KMS-11 (cell line): ENCODE results near the gene SSTR3.

Source experiments
- H2AFZ ChIP-seq: fragments of 200-600 bp; sonication (generic); 2 replicates; pipeline ENCODE4 v1.6.1; 2016; ENCODE audit warnings: antibody characterized with exemption, mixed run types, low read depth
- H3K27ac ChIP-seq: fragments of 200-600 bp; sonication (generic); 2 replicates; pipeline ENCODE4 v1.6.1; 2016; ENCODE audit warnings: mild to moderate bottlenecking, mixed run types
- H3K27me3 ChIP-seq: fragments of 200-600 bp; sonication (generic); 2 replicates; pipeline ENCODE4 v1.6.1; 2017; ENCODE audit warnings: mild to moderate bottlenecking, low read depth, mixed run types, moderate library complexity; ENCODE audit not compliant: insufficient read depth
- H3K36me3 ChIP-seq: fragments of 200-600 bp; sonication (generic); 2 replicates; pipeline ENCODE4 v1.6.1; 2017; ENCODE audit warnings: mild to moderate bottlenecking, mixed run types; ENCODE audit not compliant: insufficient read depth
- H3K4me1 ChIP-seq: fragments of 200-600 bp; sonication (generic); 2 replicates; pipeline ENCODE4 v1.6.1; 2016; ENCODE audit warnings: mild to moderate bottlenecking, low read depth, mixed run types; ENCODE audit not compliant: poor library complexity, severe bottlenecking
- H3K4me2 ChIP-seq: fragments of 200-600 bp; sonication (generic); 2 replicates; pipeline ENCODE4 v1.7.0; 2016; ENCODE audit warnings: mild to moderate bottlenecking, mixed run types
- H3K4me3 ChIP-seq: fragments of 200-600 bp; sonication (generic); IDR thresholded peaks from 2 replicates; pipeline ENCODE4 v1.6.1; 2017; ENCODE audit warnings: low read depth, low read length, mixed read lengths; ENCODE audit not compliant: insufficient read depth
- H3K79me2 ChIP-seq: fragments of 200-600 bp; sonication (generic); 2 replicates; pipeline ENCODE4 v1.6.1; 2016; ENCODE audit warnings: low read depth, mixed run types; ENCODE audit not compliant: insufficient read depth
- H3K9ac ChIP-seq: fragments of 200-600 bp; sonication (generic); 2 replicates; pipeline ENCODE4 v1.6.1; 2016; ENCODE audit warnings: mild to moderate bottlenecking, mixed run types
- H4K20me1 ChIP-seq: fragments of 200-600 bp; sonication (generic); 2 replicates; pipeline ENCODE4 v1.6.1; 2016; ENCODE audit warnings: mild to moderate bottlenecking, mixed run types; ENCODE audit not compliant: insufficient read depth
- TF ChIP-seq, protein P1 (sequence below): fragments of 200-600 bp; sonication (generic); conservative IDR thresholded peaks from 2 replicates; pipeline ENCODE4 v1.6.1; 2017; ENCODE audit warnings: low read depth, mild to moderate bottlenecking, antibody characterized with exemption, low read length, moderate library complexity, mixed read lengths

Gene SSTR3

DNA sequence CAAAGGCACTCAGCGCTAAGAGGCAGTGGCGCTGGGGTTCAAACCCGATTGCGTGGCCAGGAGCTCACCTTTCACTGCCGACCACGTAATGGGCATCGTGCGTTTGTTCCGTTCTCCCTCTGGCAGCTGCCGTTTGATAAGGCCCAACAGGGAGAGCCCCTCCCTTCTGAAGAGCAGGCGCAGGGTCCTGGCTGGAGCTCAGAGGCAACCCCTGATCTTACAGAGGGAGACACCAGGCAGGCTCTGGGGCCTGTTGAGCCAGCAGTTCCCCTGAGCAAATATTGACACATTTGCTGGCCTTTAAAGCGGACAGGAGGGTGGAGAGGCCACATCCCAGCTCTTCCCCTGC, 12.5 kb downstream of the SSTR3 start:
- Histone ChIP-seq H2AFZ (peak overlapping the region; percentile 85; the same call in 1 of the 2 replicates), H4K20me1 (no peaks in the 10 kb centered on the region), H3K4me1 (peaks cover 28% of the 10 kb centered on the region), H3K36me3 (no peaks in the 10 kb centered on the region), H3K27ac (no peak overlapping the region), H3K4me2 (peak overlapping the region; percentile 19; the same call in 1 of the 2 replicates), H3K79me2 (no peaks in the 10 kb centered on the region; the same call in 1 of the 2 replicates), H3K9ac (no peak overlapping the region), H3K27me3 (no peaks in the 10 kb centered on the region), H3K4me3 (no peak overlapping the region)
- TF ChIP-seq, protein P1, sequence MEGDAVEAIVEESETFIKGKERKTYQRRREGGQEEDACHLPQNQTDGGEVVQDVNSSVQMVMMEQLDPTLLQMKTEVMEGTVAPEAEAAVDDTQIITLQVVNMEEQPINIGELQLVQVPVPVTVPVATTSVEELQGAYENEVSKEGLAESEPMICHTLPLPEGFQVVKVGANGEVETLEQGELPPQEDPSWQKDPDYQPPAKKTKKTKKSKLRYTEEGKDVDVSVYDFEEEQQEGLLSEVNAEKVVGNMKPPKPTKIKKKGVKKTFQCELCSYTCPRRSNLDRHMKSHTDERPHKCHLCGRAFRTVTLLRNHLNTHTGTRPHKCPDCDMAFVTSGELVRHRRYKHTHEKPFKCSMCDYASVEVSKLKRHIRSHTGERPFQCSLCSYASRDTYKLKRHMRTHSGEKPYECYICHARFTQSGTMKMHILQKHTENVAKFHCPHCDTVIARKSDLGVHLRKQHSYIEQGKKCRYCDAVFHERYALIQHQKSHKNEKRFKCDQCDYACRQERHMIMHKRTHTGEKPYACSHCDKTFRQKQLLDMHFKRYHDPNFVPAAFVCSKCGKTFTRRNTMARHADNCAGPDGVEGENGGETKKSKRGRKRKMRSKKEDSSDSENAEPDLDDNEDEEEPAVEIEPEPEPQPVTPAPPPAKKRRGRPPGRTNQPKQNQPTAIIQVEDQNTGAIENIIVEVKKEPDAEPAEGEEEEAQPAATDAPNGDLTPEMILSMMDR: peak; percentile 6; the same call in 1 of the 2 replicates

DNA sequence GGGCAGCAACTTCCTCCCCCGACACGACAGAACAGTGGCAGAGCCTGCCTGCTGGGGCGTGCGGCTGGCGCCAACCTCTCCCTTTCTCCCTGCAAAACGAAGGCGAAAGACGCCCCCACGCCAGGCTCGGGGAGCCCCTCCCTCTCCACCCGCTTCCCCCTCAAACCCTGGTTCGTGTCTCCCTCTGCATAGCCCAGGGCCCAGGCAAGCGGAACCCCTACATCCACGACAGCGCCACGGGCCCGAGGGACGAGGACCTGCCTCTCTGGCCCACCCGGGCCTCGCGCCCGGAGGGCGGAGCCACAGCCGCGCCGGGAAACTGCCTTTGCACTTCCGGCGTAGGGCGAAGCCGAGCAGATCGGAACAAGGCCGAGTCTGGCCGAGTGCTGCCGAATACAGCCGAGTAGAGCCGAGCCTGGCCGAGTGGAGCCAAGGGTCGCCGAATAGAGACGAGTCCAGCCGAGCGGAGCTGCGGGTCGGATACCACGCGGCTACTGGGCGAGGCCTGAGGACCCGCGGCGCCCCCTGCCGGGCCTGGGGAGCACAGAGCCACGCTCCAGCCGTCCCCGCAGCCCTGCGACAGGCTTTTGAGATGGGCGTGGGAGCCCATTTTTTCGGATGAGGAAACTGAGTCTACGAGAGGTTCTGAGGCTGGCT, 13.0 kb downstream of the SSTR3 start:
- Histone ChIP-seq H3K4me2 (peak overlapping the region; percentile 89), H3K27ac (peak overlapping the region; percentile 87), H4K20me1 (no peaks in the 10 kb centered on the region), H2AFZ (peak overlapping the region; percentile 85), H3K4me1 (peaks cover 33% of the 10 kb centered on the region), H3K9ac (peak overlapping the region; percentile 86), H3K79me2 (no peaks in the 10 kb centered on the region; the same call in 1 of the 2 replicates), H3K36me3 (no peaks in the 10 kb centered on the region), H3K4me3 (no peak overlapping the region), H3K27me3 (no peaks in the 10 kb centered on the region)
- TF ChIP-seq, protein P1: peak; percentile 54

DNA sequence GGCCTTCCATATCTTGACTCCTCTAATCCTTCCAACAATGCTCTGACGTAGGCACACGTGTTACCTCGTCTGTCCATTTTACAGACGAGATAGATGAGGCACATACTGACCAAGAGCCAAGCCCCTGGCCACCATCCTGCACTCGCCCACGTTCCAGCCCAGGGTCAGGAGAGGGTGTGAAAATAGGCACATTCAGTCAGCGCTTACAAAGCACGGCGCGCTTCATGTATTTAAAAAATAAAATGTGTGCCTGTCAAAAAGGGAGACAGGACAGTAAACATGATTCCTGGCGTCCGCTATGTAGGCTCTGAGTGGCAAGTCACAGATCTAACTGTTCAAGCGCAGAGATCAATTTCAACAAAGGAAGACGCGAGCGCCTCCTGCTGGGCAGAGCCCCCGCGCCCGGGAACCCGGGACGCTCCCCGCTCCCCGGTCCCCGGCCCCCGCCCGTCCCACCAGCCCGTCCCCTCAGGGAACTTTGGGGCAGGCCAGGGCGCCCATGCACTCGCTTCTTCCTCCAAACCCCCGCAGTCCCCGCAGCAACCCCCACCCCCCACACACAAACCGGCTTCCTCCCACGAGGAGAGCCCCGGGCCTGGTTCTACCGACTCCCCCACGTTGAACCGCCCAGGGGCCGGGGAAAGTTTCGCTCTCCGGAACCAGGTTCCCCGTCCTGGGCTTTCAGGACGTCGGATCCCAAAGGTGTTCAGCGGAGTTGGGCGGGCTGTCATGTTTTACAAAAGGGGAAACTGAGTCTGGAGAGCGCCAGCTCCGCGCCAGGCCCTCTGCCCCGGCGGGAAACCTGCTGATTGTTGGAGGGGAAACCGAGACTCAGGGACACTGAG, 13.8 kb downstream of the SSTR3 start:
- Histone ChIP-seq H3K4me2 (peak overlapping the region; percentile 89), H3K27me3 (no peaks in the 10 kb centered on the region), H2AFZ (peak overlapping the region; percentile 82), H3K79me2 (no peaks in the 10 kb centered on the region; the same call in 1 of the 2 replicates), H3K36me3 (no peaks in the 10 kb centered on the region), H3K4me1 (peaks cover 40% of the 10 kb centered on the region), H3K27ac (peak overlapping the region; percentile 87), H3K9ac (peak overlapping the region; percentile 86), H4K20me1 (no peaks in the 10 kb centered on the region), H3K4me3 (no peak overlapping the region)
- TF ChIP-seq, protein P1: peak; percentile 79

DNA sequence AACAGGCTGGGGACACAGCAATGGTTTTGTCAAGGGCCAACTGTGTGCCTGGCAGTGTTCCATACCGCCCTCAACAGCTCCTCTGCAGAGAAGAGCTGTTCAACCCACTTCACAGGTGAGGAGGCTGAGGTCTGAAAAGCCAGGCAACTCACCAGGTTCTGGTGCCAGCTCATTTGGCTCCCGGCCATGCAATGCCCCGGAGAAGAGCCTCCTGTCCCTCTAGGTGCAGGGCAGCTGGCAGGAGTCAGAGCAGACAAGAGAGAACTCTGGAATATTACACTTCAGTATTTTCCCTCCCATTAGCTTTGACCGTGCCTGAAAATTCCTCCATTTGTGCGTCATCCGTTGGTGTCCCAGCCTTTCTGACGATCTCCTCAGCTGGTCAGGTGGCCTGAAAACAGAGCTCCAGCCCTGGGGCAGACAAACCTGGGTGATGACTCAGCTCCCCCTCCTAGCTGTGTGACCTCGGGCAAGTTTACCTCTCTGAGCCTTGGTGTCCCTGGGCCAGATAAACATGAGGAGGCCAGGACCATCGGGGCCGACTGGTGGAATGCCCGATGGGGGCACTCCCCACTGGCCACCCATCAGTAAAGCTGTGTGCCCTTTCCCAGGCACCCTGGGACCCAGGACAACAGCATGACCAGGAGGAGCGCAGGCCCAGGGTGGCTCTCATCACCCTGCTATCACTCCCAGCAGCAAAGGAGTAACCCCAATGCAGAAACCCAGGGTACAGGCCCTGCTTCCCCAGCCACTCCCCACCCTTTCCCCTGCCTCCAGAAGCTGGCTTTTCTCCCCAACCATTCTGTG, 14.6 kb downstream of the SSTR3 start:
- Histone ChIP-seq H3K27me3 (no peaks in the 10 kb centered on the region), H3K4me1 (peaks cover 47% of the 10 kb centered on the region), H3K9ac (peak overlapping the region; percentile 86; the same call in 1 of the 2 replicates)

More for the DNA sequence above, 14.6 kb downstream of the SSTR3 start:
- H3K4me2 ChIP-seq: peak overlapping the region; percentile 89
- peak overlapping the region; percentile 87; the same call in 1 of the 2 replicates for H3K27ac ChIP-seq
- TF ChIP-seq, protein P1: no peak
- H3K79me2 ChIP-seq: no peaks in the 10 kb centered on the region; the same call in 1 of the 2 replicates
- H4K20me1 ChIP-seq: no peaks in the 10 kb centered on the region
- H3K36me3 ChIP-seq: no peaks in the 10 kb centered on the region
- H2AFZ ChIP-seq: no peak overlapping the region
- no peak overlapping the region for H3K4me3 ChIP-seq
